ENCODE data around the gene COBLL1.
A peak's percentile ranks its signal among the peaks of the same experiment; 100 is the strongest.
"Not testable (repeated sequence)": the region's sequence is repeated elsewhere in the genome, so short reads cannot be mapped to it uniquely, and the experiment has no call there.

COBLL1 gene

DNA sequence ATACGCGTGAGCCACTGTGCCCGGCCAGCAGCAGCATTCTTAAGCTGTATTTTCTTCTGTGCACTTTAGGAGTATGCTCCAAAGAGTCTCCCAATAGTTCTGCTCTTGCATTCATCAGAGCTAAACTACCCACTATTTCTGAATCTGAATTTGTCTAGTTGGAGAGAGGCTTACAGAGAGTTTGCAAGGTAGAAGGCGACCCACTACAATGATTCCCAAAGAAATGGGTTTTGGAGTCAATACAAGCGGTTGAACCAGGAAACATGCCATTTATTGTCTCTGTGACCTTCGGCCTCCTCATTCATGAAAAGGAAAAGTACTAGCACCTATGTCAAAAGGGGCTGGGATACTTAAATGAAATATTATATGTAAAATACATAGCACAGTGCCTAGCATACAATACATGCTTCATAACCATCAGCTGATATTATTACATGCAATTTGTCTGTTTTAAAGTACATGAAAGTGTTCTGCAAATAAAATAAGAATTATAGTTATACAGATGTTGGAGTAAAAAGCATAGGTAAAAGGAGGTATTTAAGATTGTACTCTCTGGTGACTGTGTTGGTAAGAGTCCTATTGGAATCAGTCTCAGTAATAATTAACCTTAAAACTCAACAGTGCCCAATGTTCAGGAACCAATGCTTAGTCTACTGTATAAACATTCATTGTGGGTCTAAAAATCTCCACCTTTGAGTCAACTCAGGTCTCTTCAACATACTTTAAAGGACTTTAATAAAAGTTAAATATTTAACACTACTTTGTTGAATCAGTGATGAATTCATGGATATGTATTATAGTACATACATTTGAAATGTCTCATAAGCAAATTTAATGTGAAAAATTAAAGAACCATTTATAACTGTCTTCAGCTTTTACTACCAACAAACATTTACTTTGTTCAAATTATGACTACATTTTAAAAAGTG lies 130.5 kb downstream of the COBLL1 start:
- no peak for DNase-seq

DNA sequence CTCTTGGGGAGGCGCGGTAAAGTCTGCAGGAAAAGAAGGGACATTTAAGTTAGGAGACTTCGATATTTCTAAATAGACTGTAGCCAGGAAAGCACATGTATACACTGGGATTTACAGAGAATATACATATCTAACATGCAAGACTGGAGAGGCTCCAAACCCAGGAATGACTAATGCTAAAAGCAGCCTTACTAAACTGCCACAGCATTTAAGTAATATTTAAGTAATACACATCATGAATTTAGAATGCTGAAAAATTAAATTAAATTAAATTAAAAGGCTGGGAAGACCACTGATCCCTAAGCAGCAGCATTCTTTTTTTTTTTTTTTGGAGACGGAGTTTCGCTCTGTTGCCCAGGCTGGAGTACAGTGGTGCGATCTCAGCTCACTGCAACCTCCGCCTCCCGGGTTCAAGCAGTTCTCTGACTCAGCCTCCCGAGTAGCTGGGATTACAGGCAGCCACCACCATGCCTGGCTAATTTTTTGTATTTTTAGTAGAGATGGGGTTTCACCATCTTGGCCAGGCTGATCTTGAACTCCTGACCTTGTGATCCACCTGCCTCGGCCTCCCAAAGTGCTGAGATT lies 131.3 kb downstream of the COBLL1 start:
- DNase-seq: not testable (repeated sequence)

DNA sequence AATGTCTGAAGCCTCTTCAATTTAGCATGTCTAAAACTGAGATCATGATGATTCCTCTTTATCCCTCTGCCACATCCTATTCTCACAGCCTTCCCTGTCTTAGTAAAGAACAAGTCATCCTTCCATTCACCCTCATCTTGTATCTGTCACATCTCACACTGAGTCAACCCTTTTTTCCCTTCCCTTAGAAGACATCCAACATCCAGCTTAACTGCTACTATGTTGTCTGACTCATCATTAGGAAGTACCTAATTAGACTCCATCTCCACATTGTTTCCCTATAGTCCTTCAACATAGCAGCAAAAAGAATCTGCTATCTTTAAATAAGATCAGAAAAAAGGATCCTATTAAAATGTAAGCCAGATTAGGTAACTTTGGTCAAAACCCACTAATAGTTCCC lies 135.1 kb downstream of the COBLL1 start:
- no peak for DNase-seq

DNA sequence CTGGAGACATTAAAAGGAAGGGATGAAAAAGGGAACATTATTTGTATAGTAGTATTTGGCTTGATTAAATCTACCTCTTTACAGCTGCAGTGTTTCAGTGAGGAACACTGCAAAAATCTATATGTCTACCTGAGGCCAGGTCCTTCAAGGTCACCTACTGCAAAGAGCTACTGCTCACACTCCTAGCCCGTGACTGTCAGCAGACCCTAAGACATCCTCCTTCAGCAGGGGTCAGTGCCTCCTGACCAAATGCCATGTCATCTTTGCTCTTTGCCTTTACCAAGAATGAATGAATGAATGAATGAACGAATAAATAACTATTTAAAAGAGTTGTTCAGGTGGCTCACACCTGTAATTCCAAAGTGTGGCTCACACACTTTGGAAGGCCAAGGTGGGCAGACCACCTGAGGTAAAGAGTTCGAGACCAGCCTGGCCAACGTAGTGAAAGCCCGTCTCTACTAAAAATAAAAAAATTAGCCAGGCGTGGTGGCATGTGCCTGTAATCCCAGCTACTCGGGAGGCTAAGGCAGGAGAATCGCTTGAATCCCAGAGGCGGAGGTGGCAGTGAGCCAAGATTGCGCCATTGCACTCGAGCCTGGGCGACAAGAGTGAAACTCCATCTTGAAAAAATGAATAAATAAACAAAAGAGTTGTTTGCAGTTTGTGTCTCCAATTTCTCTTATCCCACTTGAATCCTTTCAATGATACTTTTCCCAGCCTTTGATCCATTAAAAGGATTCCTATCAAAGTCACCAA lies 136.0 kb downstream of the COBLL1 start:
- no peak for DNase-seq

DNA sequence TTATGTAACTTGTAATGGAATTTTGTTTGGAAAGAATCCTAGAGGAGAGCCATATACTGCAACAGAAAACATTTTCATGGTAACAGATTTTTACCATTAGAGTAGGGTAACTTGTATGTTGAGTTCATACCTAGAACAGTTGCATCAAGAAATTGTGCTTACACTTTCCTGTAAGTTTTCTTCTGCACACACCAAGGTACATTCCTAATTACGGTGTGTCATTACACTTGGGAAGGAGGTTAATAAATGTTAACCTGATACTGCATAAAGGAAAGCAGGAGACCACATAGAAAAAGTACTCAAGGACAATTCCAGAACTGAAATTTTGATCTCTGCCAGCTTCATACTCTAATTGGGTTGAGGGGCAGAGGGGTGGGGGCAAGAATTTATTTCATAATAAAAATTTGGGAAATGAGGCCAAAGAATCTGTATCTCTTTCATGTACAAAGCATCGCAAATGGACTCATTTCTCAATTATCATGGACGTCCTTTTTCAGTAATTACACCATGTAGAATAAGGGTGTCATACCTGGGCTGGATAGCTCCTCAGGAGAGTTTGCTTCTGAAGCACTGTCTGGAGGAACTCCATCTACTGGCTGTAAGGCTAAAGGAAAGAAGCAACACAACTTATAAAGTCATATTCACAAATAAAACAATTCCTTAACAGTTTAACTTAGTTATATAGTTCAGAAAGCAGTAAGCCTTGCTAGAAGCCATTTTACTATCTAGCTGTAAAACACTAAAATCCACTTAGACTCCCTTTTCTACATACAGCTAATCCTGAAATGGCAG lies 137.5 kb downstream of the COBLL1 start:
- no peak for DNase-seq

DNA sequence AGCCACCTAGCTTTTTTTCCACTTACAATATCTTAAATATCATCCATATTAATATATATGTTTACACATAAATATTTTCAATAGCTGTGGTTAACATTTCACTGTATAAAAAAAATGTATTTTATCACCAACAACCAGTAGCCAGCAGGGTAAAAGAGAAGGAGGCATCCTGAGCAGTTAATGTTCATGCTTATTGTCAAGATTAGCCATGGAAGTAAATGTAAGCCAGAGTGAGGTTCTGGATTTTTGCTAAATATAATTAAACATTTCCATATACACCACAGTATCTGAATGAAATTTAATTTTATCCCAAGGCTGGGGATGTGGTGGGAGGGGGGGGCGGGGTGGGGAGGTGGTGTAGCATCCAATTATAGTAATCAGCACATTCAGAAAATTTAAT lies 140.1 kb downstream of the COBLL1 start:
- DNase-seq: no peak

DNA sequence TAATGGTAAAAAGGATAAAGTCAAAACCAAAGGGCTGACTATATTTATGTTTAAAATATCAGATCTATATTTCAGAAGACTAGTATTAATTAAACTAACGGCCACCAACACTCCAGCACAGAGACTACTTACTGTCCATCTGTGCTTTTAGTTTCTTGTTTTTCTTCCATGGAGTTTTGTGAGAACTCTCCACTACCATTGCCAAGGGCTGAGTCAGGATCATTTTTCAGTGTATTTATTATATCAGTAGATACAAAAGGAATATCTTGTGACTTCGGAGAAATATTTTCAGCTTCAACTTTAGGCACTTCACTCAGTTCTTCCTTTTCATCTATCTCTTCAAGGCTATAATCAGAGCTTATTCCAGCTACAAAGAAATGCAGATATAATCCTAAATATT lies 141.2 kb downstream of the COBLL1 start:
- DNase-seq: no peak

DNA sequence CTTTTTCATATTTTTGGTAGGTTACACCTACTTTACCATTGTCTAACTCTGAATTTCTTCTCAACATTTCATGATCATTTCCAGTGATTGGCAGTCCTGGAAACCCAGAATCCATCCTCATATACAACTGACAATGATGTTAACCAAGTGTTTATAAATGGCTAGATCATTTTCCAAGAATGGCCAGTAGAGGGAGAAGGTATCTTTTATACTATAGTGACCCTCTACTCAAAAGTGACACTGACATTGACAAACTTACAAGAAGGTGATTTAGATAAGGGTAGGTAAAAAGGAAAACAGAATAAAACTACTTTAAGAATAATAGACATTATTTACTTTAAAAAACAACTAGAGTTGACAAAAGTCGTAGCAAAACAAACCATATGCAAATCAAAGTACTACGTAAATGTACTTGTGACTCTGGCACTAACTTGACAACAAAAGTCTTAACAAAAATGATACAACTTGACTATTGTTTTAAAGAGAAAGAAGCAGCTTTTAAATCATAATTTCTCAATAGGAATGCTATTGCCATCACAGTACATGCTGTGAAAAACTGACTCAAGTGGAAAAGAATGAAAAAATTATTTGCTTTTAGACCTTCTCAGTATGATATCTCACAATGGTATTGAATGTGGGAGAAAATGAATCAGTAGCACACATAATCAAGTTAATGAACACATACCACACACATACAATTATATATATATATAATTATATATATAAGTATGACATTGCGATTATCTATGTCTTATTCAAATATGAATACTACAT lies 143.7 kb downstream of the COBLL1 start:
- no peak for DNase-seq

DNA sequence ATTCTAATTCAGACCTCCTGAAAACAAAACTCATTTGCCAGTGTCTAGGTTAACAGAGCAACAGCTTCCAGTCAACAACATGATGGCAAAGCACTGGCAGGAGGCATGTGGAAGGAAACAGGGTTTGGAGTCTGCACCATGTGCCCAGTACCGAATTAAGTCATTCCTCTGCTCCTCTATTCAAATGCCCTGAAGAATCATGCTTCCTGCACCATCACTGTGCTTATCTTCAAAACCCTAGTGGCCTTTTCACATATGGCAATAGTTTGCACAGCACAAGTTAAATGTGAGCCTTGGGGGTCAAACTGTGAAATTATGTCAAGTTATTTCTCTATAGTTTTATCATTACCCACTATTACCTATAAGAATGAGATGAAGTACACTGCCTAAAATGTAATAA lies 145.0 kb downstream of the COBLL1 start:
- DNase-seq: no peak

DNA sequence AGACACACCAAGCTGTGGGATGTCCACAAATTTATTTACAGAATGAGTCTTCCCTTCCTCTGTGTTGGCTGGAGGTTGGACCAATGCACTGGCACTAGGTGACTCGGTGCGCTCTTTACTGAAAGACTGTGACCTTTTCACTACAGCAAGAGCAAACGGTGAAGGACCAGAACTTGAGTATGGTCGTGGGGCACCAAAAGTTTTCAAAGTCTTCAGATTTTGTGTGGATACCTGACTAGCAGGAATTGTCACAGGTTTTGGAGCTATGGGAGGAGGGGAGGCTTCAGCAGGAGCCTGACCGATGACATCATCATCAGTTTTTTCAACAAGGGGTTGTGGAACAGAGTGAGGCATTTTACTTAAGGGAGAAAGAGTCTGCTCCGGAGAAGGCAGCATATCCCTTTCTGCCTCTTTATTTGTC lies 147.3 kb downstream of the COBLL1 start:
- DNase-seq: no peak

DNA sequence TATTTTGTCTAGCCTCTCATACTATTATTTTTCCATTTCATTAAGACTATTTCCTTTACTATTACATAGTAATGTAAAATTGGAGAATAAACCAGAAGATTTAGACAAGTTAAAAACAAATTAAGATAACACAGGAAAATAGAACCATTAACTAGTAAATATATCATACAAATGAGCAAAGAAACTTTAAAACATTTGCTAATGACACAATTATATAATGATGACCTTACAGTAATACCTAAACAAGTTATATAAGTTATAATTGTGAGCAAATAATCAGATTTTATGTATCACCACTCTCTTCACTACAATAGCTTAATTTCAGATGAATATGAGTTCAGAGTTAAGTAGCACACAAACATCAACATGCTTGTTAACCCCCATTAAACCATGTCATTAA lies 147.8 kb downstream of the COBLL1 start:
- DNase-seq: no peak

DNA sequence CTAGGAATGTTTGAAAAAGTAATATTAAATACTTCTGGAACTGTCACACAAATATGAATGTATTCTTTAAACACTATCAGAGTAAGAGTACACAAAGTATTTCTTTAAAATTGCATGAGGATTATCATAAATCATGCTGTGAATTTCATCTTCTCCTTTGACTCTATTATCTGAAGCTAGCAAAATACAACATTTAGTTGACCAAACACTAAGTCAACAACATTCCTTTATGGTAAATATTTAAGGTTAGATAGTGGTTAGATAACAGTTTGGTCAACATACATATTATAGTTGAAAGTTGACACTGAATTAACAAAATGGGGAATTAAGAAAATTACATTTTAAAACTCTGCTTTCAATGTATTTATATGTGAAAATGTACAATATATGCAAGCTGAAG lies 148.2 kb downstream of the COBLL1 start:
- no peak for DNase-seq

DNA sequence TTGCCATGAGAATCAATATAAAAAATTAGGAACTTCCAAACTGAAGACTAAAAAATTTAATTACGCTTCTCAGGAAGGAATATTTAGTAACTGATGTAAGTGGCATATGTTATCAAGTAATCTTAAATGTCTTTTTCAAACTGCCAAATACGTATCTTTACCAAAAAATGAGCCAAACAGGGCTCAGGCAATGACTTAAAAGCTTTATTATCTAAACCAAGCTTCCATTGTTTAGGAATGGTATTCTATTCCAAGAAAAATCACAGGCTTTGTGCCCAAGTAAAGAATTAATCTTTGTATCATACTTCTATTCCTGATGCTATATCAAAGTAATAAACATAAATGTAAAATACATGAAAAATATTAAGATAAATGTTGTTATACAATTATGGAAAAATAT lies 148.7 kb downstream of the COBLL1 start:
- no peak for DNase-seq

DNA sequence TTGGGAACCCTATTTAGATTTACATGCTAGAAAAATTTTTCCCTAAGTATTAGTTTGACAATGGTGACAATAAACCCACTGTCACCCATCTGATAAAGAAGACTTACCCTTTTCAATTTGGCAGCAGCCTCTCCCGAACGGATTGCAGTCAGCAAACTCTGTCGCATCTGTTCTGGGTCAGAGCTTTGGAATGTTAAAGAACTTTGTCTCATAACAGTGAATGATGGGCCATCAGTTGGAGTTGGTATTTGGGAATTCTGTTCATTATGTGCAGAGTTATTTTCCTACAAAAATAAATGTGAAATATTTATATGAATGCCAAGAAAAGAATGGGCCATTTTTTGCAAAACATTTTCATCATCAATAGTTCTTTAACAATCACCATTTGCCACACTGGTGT lies 149.5 kb downstream of the COBLL1 start:
- no peak for DNase-seq

DNA sequence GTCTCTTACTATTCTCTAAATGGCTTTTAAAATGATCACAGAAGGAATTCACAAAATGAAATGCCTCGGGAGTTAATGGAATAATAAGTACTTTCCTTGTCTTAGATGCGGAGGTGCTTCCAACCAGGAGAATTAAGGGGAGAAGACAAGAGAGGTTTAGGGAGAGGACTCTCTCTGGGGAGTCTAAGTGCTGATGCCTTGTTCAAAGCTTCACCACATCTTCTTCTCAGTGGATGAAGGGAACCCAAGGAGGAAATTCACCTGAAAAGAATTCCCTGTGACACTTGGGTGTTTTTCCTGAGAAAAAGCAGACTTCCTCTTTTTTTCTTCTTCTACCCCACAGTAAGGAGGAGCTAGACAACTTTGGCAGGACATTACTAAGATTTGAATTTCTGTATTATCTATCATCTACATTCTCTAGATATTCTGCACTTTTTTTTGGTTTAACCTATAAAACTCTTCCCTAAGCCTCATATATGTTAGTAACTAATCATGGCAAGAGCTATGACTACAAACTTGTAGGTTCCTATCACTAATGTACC lies 150.2 kb downstream of the COBLL1 start:
- DNase-seq: no peak

DNA sequence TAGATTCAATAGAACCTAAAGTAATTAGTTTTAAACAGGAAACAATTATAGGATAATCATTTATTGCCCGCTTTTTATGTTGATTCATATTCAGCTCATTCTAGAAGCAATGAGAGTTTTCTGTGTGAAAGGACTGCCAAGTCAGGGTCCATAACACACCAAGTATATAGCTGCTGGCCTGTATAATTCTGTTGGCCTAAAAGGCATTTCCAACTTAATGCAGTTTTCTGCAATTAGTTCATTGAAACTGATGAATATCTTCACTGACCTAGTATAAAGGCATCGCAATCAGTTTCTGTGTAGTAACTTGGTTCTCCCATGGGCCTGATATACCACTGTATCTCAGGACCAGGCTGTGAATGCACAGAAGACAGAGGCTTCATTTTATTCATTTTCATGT lies 151.3 kb downstream of the COBLL1 start:
- no peak for DNase-seq

DNA sequence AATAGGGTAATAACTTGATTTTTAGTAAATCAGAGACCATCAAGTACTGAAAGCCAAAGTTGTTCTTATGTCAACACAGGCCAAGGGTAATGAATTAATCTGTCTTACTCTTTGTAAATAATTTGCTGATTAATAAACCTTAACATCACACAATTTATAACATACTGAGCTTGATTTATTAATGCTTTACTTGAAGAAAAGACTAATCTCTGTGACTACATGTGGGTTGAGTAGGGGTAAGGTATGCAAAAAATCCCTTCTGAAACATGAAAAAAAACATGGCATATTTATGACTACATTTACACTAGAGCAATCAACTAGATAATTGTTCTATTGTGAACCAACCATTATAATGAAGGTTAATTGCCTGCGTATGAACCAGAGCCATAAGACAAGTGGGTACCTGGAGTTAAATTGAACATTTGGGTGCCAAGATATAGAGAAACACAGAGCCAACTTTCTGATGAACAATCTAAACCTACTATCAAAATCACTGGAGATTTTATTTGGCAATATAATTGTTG lies 152.7 kb downstream of the COBLL1 start:
- peak; percentile 24 for DNase-seq

DNA sequence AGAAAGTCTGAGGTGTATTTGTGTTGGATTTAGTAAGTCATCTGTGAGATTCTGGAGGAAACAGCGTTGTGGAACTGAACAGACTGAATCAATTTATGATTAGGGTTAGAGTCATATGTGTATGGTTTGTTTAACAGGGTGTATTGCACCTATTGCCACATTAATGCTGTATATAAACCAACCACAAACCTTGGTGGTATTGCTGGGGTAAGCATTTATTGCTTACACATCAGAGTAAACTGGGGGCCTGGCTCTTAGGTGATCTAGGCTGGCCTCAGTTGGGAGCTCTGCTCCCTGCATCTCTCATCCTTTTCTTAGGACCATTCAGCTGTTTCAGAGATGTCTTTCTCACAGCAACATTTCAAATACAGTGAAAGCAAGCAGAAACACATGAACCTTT lies 160.6 kb downstream of the COBLL1 start:
- no peak for DNase-seq

DNA sequence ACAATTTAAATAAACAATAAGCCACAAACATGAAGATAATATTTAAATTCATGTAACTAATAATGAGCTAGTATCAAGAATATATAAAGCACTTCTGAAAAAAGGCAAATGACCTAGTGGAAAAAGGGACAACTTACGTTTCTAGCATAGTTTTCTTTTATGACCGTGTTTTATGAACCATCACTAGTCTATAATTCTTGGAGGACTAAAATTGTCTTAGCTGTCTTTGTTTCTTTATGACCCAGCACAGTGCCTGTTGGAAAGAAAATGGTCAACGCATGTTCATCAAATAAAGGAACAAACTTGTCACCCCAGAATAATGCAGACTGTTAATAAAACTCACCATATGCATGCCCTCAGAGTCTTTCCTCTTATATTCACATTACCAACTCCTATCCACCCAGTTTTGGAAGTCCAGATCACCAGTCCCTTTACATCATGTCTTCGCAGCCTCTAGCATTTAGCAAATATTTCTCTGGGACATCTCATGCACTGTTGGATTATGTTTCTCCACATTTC lies 162.9 kb downstream of the COBLL1 start:
- no peak for DNase-seq

DNA sequence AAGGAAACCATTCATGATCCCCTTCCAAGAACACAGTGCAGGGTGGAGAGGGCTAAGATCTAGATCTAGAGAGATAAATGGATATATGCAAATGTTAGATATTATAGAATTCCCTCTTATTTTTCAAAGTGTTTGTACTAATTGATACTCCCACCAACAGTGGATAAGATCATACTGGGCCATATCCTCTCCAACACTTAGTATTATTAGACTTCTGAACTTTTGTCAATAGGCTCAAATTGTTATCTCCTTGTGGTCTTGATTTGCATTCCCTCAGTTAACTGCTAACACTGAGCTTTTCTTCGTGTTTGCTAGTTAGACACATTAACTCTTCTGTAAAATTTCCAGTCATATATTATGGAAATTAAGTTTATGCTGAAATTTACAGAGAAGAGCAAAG lies 163.9 kb downstream of the COBLL1 start:
- DNase-seq: no peak

DNA sequence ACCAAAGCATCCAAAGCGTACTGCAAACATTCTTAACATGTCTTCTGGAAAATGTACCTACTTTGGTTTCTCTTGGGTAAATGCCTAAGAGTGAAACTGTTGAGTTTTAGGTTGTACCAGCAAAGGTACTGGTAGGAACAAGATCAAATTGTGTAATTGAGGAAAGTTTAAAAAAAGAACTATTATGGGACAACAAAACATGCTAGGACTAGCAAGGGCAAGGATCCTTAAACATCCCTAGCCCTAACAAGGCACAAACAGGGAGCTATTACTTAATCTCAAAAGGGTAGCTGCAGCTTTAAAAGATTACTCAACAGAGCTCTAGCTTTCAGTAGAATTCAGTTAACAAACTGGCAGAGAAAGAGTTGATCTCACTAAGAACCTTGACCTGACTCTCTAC lies 164.4 kb downstream of the COBLL1 start:
- DNase-seq: no peak
